Neural cell (in vitro differentiated cells): ENCODE results near the gene MEIS3. TPM values are rescaled to one million over a fixed set of nuclear protein-coding genes. Genes with fewer than 3 reads are reported as not detected.
A peak's percentile ranks its signal among the peaks of the same experiment; 100 is the strongest.

Source experiments
- H2AFZ ChIP-seq: fragments of 200-600, 300-800 bp; sonication (generic), shearing (Covaris generic); 2 replicates; pipeline ENCODE4 v1.6.0; 2014; ENCODE audit warnings: low read depth, mild to moderate bottlenecking, antibody characterized with exemption, low read length, moderate library complexity
- H3F3A ChIP-seq: fragments of 200-600 bp; shearing (Covaris generic); 2 replicates; pipeline ENCODE4 v1.6.1; 2016; ENCODE audit warnings: mild to moderate bottlenecking, moderate library complexity, mixed read lengths, antibody characterized with exemption, low read length; ENCODE audit not compliant: insufficient read depth, poor library complexity, severe bottlenecking
- H3K27ac ChIP-seq: fragments of 200-600, 300-800 bp; sonication (generic), shearing (Covaris generic); 2 replicates; pipeline ENCODE4 v1.5.1; 2014; ENCODE audit warnings: mild to moderate bottlenecking, low read length, moderate library complexity
- H3K27me3 ChIP-seq: fragments of 300-800, 200-600 bp; sonication (generic), shearing (Covaris generic); 2 replicates; pipeline ENCODE4 v1.6.0; 2014; ENCODE audit warnings: mild to moderate bottlenecking, low read depth, low read length, moderate library complexity; ENCODE audit not compliant: insufficient read depth
- H3K36me3 ChIP-seq: fragments of 300-800, 200-600 bp; sonication (generic), shearing (Covaris generic); 2 replicates; pipeline ENCODE4 v1.5.1; 2014; ENCODE audit warnings: mild to moderate bottlenecking, antibody characterized with exemption, low read length, moderate library complexity; ENCODE audit not compliant: insufficient read depth
- H3K4me2 ChIP-seq: fragments of 300-800, 200-600 bp; sonication (generic), shearing (Covaris generic); 2 replicates; pipeline ENCODE4 v1.6.0; 2014; ENCODE audit warnings: mild to moderate bottlenecking, low read length
- H3K4me3 ChIP-seq: fragments of 300-800, 200-600 bp; sonication (generic), shearing (Covaris generic); 2 replicates; pipeline ENCODE4 v1.5.1; 2014; ENCODE audit warnings: mild to moderate bottlenecking, low read length, moderate library complexity
- H3K79me2 ChIP-seq: fragments of 200-600 bp; shearing (Covaris generic); replicated peaks from 2 replicates; pipeline ENCODE4 v1.6.0; 2014; ENCODE audit warnings: mild to moderate bottlenecking, low read length, moderate library complexity; ENCODE audit not compliant: insufficient read depth
- H3K9ac ChIP-seq: fragments of 300-800, 200-600 bp; sonication (generic), shearing (Covaris generic); 2 replicates; pipeline ENCODE4 v1.6.1; 2016; ENCODE audit warnings: mild to moderate bottlenecking, low read length, mixed read lengths
- H3K9me2 ChIP-seq: fragments of 200-600 bp; shearing (Covaris generic); 2 replicates; pipeline ENCODE4 v1.6.1; 2016; ENCODE audit warnings: mild to moderate bottlenecking, low read length, mixed read lengths; ENCODE audit not compliant: insufficient read depth
- H3K9me3 ChIP-seq: fragments of 200-600, 300-800 bp; sonication (generic), shearing (Covaris generic); 2 replicates; pipeline ENCODE4 v1.6.1; 2016; ENCODE audit warnings: mild to moderate bottlenecking, mixed run types, low read length, moderate library complexity, mixed read lengths
- H4K20me1 ChIP-seq: fragments of 200-600 bp; shearing (Covaris generic); 2 replicates; pipeline ENCODE4 v1.6.1; 2016; ENCODE audit warnings: mild to moderate bottlenecking, mixed run types; ENCODE audit not compliant: insufficient read depth
- EP300 ChIP-seq: fragments of 450-650 bp; conservative IDR thresholded peaks from 2 replicates; pipeline ENCODE4 v1.6.1; 2014; ENCODE audit warnings: antibody characterized with exemption, mild to moderate bottlenecking, moderate library complexity; ENCODE audit not compliant: poor library complexity, severe bottlenecking
- EZH2 ChIP-seq: fragments of 200-600, 300-800 bp; shearing (Covaris generic), sonication (generic); IDR thresholded peaks from 2 replicates; pipeline ENCODE4 v1.6.1; 2014; ENCODE audit warnings: antibody characterized with exemption, low read length, borderline replicate concordance, mild to moderate bottlenecking; ENCODE audit not compliant: insufficient read depth, poor library complexity, severe bottlenecking
- MXI1 ChIP-seq: fragments of 450-650 bp; conservative IDR thresholded peaks from 2 replicates; pipeline ENCODE4 v1.6.1; 2014; ENCODE audit warnings: antibody characterized with exemption, mild to moderate bottlenecking; ENCODE audit not compliant: poor library complexity, severe bottlenecking
- POLR2AphosphoS5 ChIP-seq: IDR thresholded peaks from 2 replicates; pipeline ENCODE4 v1.6.1; 2012
- RAD21 ChIP-seq: fragments of 450-650 bp; conservative IDR thresholded peaks from 2 replicates; pipeline ENCODE4 v1.6.1; 2014; ENCODE audit warnings: antibody characterized with exemption, mild to moderate bottlenecking, moderate library complexity
- SMC3 ChIP-seq: fragments of 450-650 bp; conservative IDR thresholded peaks from 2 replicates; pipeline ENCODE4 v1.6.1; 2014; ENCODE audit warnings: antibody characterized with exemption, mild to moderate bottlenecking, moderate library complexity; ENCODE audit not compliant: poor library complexity
- TAF1 ChIP-seq: IDR thresholded peaks from 2 replicates; pipeline ENCODE4 v1.6.1; 2012; ENCODE audit warnings: low read depth
- polyA plus RNA-seq: library from polyadenylated mRNA; depleted of rRNA; stranded (reverse); fragments of >200 nt; gene quantifications from 2 replicates; pipeline ENCODE4 v1.2.3, GENCODE V29; 2014
- TF ChIP-seq, protein P1 (sequence below): IDR thresholded peaks from 2 replicates; pipeline ENCODE4 v1.6.1; 2012; ENCODE audit warnings: borderline replicate concordance
- TF ChIP-seq, protein P2 (sequence below): fragments of 450-650 bp; IDR thresholded peaks from 2 replicates; pipeline ENCODE4 v1.5.1; 2014; ENCODE audit warnings: antibody characterized with exemption, mild to moderate bottlenecking, moderate library complexity; ENCODE audit not compliant: poor library complexity, severe bottlenecking

MEIS3 gene
- polyA plus RNA-seq, 1 donor from 2014 or later: 379 TPM

DNA sequence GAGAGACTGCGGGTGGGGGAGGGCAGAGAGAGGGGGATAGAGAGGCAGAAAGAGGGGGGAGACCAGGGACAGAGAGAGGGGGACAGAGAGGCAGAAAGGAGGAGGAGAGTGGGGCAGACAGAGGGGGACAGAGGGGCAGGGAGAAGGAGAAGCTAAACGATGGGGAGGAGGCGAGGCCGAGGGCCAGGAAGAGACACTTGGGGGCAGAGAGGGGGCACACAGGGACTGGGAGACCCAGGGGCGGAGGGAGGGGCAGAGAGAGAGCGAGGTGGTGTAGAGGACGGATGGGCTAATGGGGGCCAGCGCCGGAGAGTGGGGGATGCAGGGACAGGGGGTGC is 666 bp downstream of the MEIS3 start:
- Histone ChIP-seq H3K4me3 (peak overlapping the region; percentile 91), H3K79me2 (peaks cover 20% of the 10 kb centered on the region), H4K20me1 (no peaks in the 10 kb centered on the region), H3K27ac (peak overlapping the region; percentile 83), H3K9me2 (no peaks in the 10 kb centered on the region), H3F3A (no peaks in the 10 kb centered on the region), H3K9ac (peak overlapping the region; percentile 94), H3K36me3 (no peaks in the 10 kb centered on the region), H3K27me3 (no peaks in the 10 kb centered on the region), H3K9me3 (no peaks in the 10 kb centered on the region), H3K4me2 (peak overlapping the region; percentile 97), H2AFZ (peak overlapping the region; percentile 27)
- no peak for TF ChIP-seq SMC3
- TF ChIP-seq EZH2: no peak
- TF ChIP-seq, protein P1, sequence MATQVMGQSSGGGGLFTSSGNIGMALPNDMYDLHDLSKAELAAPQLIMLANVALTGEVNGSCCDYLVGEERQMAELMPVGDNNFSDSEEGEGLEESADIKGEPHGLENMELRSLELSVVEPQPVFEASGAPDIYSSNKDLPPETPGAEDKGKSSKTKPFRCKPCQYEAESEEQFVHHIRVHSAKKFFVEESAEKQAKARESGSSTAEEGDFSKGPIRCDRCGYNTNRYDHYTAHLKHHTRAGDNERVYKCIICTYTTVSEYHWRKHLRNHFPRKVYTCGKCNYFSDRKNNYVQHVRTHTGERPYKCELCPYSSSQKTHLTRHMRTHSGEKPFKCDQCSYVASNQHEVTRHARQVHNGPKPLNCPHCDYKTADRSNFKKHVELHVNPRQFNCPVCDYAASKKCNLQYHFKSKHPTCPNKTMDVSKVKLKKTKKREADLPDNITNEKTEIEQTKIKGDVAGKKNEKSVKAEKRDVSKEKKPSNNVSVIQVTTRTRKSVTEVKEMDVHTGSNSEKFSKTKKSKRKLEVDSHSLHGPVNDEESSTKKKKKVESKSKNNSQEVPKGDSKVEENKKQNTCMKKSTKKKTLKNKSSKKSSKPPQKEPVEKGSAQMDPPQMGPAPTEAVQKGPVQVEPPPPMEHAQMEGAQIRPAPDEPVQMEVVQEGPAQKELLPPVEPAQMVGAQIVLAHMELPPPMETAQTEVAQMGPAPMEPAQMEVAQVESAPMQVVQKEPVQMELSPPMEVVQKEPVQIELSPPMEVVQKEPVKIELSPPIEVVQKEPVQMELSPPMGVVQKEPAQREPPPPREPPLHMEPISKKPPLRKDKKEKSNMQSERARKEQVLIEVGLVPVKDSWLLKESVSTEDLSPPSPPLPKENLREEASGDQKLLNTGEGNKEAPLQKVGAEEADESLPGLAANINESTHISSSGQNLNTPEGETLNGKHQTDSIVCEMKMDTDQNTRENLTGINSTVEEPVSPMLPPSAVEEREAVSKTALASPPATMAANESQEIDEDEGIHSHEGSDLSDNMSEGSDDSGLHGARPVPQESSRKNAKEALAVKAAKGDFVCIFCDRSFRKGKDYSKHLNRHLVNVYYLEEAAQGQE: no peak
- TF ChIP-seq, protein P2, sequence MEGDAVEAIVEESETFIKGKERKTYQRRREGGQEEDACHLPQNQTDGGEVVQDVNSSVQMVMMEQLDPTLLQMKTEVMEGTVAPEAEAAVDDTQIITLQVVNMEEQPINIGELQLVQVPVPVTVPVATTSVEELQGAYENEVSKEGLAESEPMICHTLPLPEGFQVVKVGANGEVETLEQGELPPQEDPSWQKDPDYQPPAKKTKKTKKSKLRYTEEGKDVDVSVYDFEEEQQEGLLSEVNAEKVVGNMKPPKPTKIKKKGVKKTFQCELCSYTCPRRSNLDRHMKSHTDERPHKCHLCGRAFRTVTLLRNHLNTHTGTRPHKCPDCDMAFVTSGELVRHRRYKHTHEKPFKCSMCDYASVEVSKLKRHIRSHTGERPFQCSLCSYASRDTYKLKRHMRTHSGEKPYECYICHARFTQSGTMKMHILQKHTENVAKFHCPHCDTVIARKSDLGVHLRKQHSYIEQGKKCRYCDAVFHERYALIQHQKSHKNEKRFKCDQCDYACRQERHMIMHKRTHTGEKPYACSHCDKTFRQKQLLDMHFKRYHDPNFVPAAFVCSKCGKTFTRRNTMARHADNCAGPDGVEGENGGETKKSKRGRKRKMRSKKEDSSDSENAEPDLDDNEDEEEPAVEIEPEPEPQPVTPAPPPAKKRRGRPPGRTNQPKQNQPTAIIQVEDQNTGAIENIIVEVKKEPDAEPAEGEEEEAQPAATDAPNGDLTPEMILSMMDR: no peak
- TF ChIP-seq POLR2AphosphoS5: no peak
- TF ChIP-seq TAF1: no peak
- no peak for TF ChIP-seq RAD21
- TF ChIP-seq MXI1: no peak
- no peak for TF ChIP-seq EP300

DNA sequence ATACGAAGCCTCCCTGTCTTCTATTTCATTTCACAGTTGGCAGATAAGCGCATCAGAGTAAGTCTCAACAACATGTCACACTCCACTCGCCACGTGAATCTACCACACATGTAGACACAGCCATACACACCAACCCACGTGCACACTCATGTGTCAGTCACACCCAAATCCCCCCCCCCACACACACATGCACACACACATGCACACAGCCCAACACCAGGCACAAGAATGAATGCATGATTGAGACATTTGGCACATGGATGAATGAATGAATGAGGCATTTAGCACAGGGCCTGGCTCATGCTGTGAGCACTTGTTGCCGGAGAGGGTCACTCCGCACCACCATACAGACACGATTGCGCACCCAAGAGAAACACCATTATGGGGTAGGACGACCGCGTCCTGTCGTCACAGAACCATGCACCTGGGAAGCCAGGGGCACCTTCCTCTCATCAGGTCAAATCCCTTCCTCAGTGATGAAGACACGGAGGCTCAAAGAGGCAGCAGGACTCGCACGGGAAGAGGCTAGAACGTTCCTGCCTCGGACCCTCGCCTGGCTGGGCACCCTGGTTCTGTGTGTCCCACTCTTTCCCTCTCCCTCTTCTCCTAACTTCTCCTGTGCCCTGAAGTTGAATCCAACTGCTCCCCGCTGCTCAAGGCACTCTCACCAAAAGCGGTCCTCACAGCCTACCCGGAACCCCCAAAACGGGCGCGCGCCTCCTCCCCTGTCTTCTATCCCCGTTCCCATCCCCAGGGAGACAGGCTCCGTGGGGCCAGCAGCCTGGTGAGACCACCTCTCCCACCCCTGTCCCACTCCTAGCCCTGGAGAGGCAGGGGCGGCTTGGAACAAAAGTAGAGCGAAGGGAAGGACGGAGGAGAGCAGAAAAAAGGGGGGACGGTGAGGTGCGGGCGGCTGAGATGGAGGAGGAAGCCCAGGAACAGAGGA is 1.3 kb downstream of the MEIS3 start:
- Histone ChIP-seq H3K9me2 (no peaks in the 10 kb centered on the region), H3K9ac (peak overlapping the region; percentile 94), H3K27ac (peak overlapping the region; percentile 83), H4K20me1 (no peaks in the 10 kb centered on the region), H3K9me3 (no peaks in the 10 kb centered on the region), H3K4me2 (peak overlapping the region; percentile 97), H3K4me3 (peak overlapping the region; percentile 91), H2AFZ (peak overlapping the region; percentile 27), H3F3A (no peaks in the 10 kb centered on the region), H3K36me3 (no peaks in the 10 kb centered on the region), H3K79me2 (peaks cover 20% of the 10 kb centered on the region), H3K27me3 (no peaks in the 10 kb centered on the region)
- peak; percentile 45 for TF ChIP-seq POLR2AphosphoS5
- TF ChIP-seq, protein P2: peak; percentile 14
- peak; percentile 27 for TF ChIP-seq EP300
- TF ChIP-seq EZH2: no peak
- TF ChIP-seq RAD21: peak; percentile 12
- TF ChIP-seq MXI1: peak; percentile 96
- TF ChIP-seq TAF1: no peak
- TF ChIP-seq SMC3: peak; percentile 24
- TF ChIP-seq, protein P1: peak; percentile 30
